B cell (primary cell): Measurements from ENCODE around the gene LAG3. TPM values are rescaled to one million over a fixed set of nuclear protein-coding genes. Genes with fewer than 3 reads are reported as not detected.

Experiments used
- ATAC-seq: fragments of 200-7000 bp; cut with Tn5 transposase; one replicate; pipeline ENCODE4 v1.10.0; 2021; ENCODE audit warnings: low read depth, mild to moderate bottlenecking, moderate number of reproducible peaks, moderate library complexity
- CTCF ChIA-PET: fragments of 350-600 bp; sonication (Branson Sonifier 250); formaldehyde crosslinking; loops from one replicate; lab custom pipeline; 2021; ENCODE audit warnings: antibody characterized with exemption, inconsistent platforms; lab: Charles Lee
- POLR2A ChIA-PET: fragments of 350-600 bp; sonication (Branson Sonifier 250); formaldehyde crosslinking; loops from one replicate; lab custom pipeline; 2021; ENCODE audit warnings: antibody characterized with exemption; lab: Charles Lee
- DNase-seq: peaks from one replicate; pipeline ENCODE4 v3.0.0; 2013
- H2AFZ ChIP-seq: 2 replicates; pipeline ENCODE4 v1.6.1; 2012; ENCODE audit warnings: mild to moderate bottlenecking, low read depth, low read length; ENCODE audit not compliant: insufficient read depth, poor library complexity, severe bottlenecking
- H3K27ac ChIP-seq, 2 donors: 1 replicate in 1 of 2; 2 replicates in 1 of 2; pipeline ENCODE4 v1.5.1; 2012 to 2013; ENCODE audit warnings: low read length in 2 of 2, mild to moderate bottlenecking in 2 of 2, moderate library complexity in 1 of 2
- H3K27me3 ChIP-seq, 4 experiments: fragments of 200-600 bp in 1 of 4; sonication (generic) in 1 of 4; replicated peaks in 1 of 4; 1 replicate in 2 of 4; 2 replicates in 2 of 4; pipeline versions ENCODE4 v1.6.1 to v1.7.0; 2013 to 2016; ENCODE audit warnings: low read length in 3 of 4, mild to moderate bottlenecking in 2 of 4, mixed read lengths in 1 of 4, moderate library complexity in 1 of 4; ENCODE audit not compliant: insufficient read depth in 4 of 4, control insufficient read depth in 3 of 4; ENCODE audit errors: control extremely low read depth in 1 of 4
- H3K36me3 ChIP-seq, 2 experiments: replicated peaks in 1 of 2; 1 replicate in 1 of 2; 2 replicates in 1 of 2; pipeline versions ENCODE4 v1.6.1 to v1.7.1; 2013; ENCODE audit warnings: low read length in 1 of 2; ENCODE audit not compliant: insufficient read depth in 2 of 2, control insufficient read depth in 1 of 2; ENCODE audit errors: control extremely low read depth in 1 of 2, extremely low read depth in 1 of 2
- H3K4me1 ChIP-seq, 2 donors: fragments of 200-600 bp in 1 of 2; sonication (generic) in 1 of 2; 1 replicate in 1 of 2; 2 replicates in 1 of 2; pipeline versions ENCODE4 v1.5.1 to v1.6.1; 2013 to 2017; ENCODE audit warnings: low read length in 2 of 2; ENCODE audit not compliant: control insufficient read depth in 2 of 2, insufficient read depth in 2 of 2
- H3K4me2 ChIP-seq: replicated peaks from 2 replicates; pipeline ENCODE3; 2012; ENCODE audit warnings: mild to moderate bottlenecking, low read depth, low read length; ENCODE audit not compliant: poor library complexity, severe bottlenecking
- H3K4me3 ChIP-seq, 5 experiments: fragments of 200-600 bp in 1 of 5; sonication (generic) in 1 of 5; 1 replicate in 3 of 5; 2 replicates in 2 of 5; pipeline versions ENCODE4 v1.5.1 to v1.7.0; 2011 to 2016; ENCODE audit warnings: low read length in 4 of 5, mild to moderate bottlenecking in 4 of 5, low read depth in 2 of 5, control low read depth in 1 of 5, moderate library complexity in 1 of 5; ENCODE audit not compliant: insufficient read depth in 1 of 5; ENCODE audit errors: control extremely low read depth in 1 of 5, extremely low read depth in 1 of 5
- H3K79me2 ChIP-seq: fragments of 200-600 bp; sonication (generic); one replicate; pipeline ENCODE4 v1.6.0; 2016; ENCODE audit warnings: low read length; ENCODE audit not compliant: control insufficient read depth, insufficient read depth
- H3K9ac ChIP-seq: fragments of 200-600 bp; sonication (generic); 2 replicates; pipeline ENCODE4 v1.6.1; 2017; ENCODE audit warnings: mild to moderate bottlenecking, low read length, moderate library complexity
- H3K9me3 ChIP-seq, 3 donors: one replicate each; pipeline versions ENCODE4 v1.6.1 to v1.7.1; 2013; ENCODE audit warnings: low read length in 2 of 3; ENCODE audit not compliant: control insufficient read depth in 2 of 3, insufficient read depth in 1 of 3; ENCODE audit errors: control extremely low read depth in 1 of 3
- H4K20me1 ChIP-seq: 2 replicates; pipeline ENCODE4 v1.6.0; 2012; ENCODE audit warnings: mild to moderate bottlenecking, low read length; ENCODE audit not compliant: insufficient read depth, control insufficient read depth, poor library complexity, severe bottlenecking
- H3K27ac Mint-ChIP-seq: one replicate; pipeline ENCODE4 v1.8.0; 2021; ENCODE audit warnings: mixed read lengths
- H3K27me3 Mint-ChIP-seq: one replicate; pipeline ENCODE4 v1.8.0; 2021; ENCODE audit warnings: mixed read lengths
- H3K4me1 Mint-ChIP-seq: one replicate; pipeline ENCODE4 v1.8.0; 2021; ENCODE audit warnings: mixed read lengths
- H3K4me3 Mint-ChIP-seq: one replicate; pipeline ENCODE4 v1.8.0; 2021; ENCODE audit warnings: mixed read lengths
- H3K9me3 Mint-ChIP-seq: one replicate; pipeline ENCODE4 v1.8.0; 2022; ENCODE audit warnings: mixed read lengths; ENCODE audit not compliant: insufficient read depth
- CTCF ChIP-seq: fragments of 200-600 bp; IDR thresholded peaks from one replicate; pipeline ENCODE4 v1.8.0; 2022; ENCODE audit warnings: antibody characterized with exemption, mild to moderate bottlenecking
- EZH2 ChIP-seq: IDR thresholded peaks from 2 replicates; pipeline ENCODE4 v1.6.1; 2012; ENCODE audit warnings: borderline replicate concordance, low read depth, mild to moderate bottlenecking, moderate library complexity, low read length; ENCODE audit not compliant: insufficient read depth, poor library complexity, severe bottlenecking
- WGBS: methylation state at CpG from one replicate; pipeline ENCODE4 v1.1.5; 2013; ENCODE audit warnings: missing lambda C conversion rate; ENCODE audit not compliant: insufficient coverage; 5-methylcytosine and 5-hydroxymethylcytosine counted together
- intact Hi-C: fragments of 100-400 bp; cut with micrococcal nuclease; formaldehyde crosslinking; loops from one replicate; pipeline ENCODE4 v1.10.0; 2022
- polyA plus RNA-seq: library from polyadenylated mRNA; depleted of rRNA; stranded (reverse); fragments of >200 nt; gene quantifications from 2 replicates; pipeline ENCODE4 v1.2.3, GENCODE V29; 2012
- total RNA-seq, 2 donors: library from RNA; stranded (reverse); fragments of 120-200 nt in 1 of 2; gene quantifications; 1 replicate in 1 of 2; 2 replicates in 1 of 2; pipeline versions ENCODE4 v1.2.3 to v1.2.4, GENCODE V29; 2013 to 2022

Gene LAG3
- total and polyA plus RNA-seq, 2 donors (not counting 1 experiment from before 2014, with no cell fraction given) = not detected

GRCh38 chr12:6790496-6791150 is 18.3 kb downstream of the LAG3 start:
- no peak overlapping the region for H2AFZ ChIP-seq
- TF ChIP-seq EZH2 (no peak), CTCF (no peak)
- H3K4me1 ChIP-seq = peaks cover 13 to 19% of the 10 kb centered on the region in 2 donors
- H3K9me3 ChIP-seq = no peaks in the 10 kb centered on the region
- Mint-ChIP-seq H3K27ac (no peak overlapping the region), H3K4me3 (no peak overlapping the region), H3K27me3 (peaks cover 23% of the 10 kb centered on the region), H3K4me1 (peaks cover 13% of the 10 kb centered on the region), H3K9me3 (no peaks in the 10 kb centered on the region)
- ChIA-PET CTCF (no interaction called here), POLR2A (no interaction called here)
- H3K79me2 ChIP-seq = no peaks in the 10 kb centered on the region
- DNase-seq (no peak), ATAC-seq (no peak)
- peaks cover 0 to 27% (median under 1%) of the 10 kb centered on the region in 4 experiments for H3K27me3 ChIP-seq
- intact Hi-C loops = no loop called here
- H3K27ac ChIP-seq = no peak overlapping the region
- H3K4me3 ChIP-seq = no peak overlapping the region
- WGBS = 100% methylated on average over 6 of the region's 12 CpGs
- no peak overlapping the region for H3K4me2 ChIP-seq
- H4K20me1 ChIP-seq = no peaks in the 10 kb centered on the region
- H3K36me3 ChIP-seq = no peaks in the 10 kb centered on the region
- no peak overlapping the region for H3K9ac ChIP-seq

GRCh38 chr12:6791931-6792520 is 19.7 kb downstream of the LAG3 start:
- Histone ChIP-seq H3K27ac (no peak overlapping the region), H3K4me2 (peak overlapping the region; percentile 53), H3K4me1 (peaks cover 13 to 19% of the 10 kb centered on the region in 2 donors), H2AFZ (peak overlapping the region; percentile 48), H3K9me3 (no peaks in the 10 kb centered on the region), H3K27me3 (peaks cover 0 to 40% (median 4%) of the 10 kb centered on the region in 4 experiments), H3K79me2 (no peaks in the 10 kb centered on the region), H3K4me3 (no peak overlapping the region), H4K20me1 (no peaks in the 10 kb centered on the region), H3K36me3 (no peaks in the 10 kb centered on the region), H3K9ac (no peak overlapping the region)
- Mint-ChIP-seq H3K4me3 (peak overlapping the region; percentile 52), H3K4me1 (peaks cover 13% of the 10 kb centered on the region), H3K27ac (no peak overlapping the region), H3K27me3 (peaks cover 34% of the 10 kb centered on the region), H3K9me3 (no peaks in the 10 kb centered on the region)
- 9% methylated on average over 8 of the region's 13 CpGs for WGBS
- TF ChIP-seq CTCF (no peak), EZH2 (no peak)
- DNase-seq (no peak), ATAC-seq (no peak)
- intact Hi-C loops = no loop called here
- ChIA-PET CTCF (interaction anchor here (1.4 kb wide), 2 partner anchors 12 to 157 kb away, joined by 3 to 4 read pairs; partner anchors contain the start of gene LPAR5), POLR2A (no interaction called here)
